ENCODE results near the gene ZFP92. TPM values are rescaled to one million over a fixed set of nuclear protein-coding genes. Genes with fewer than 3 reads are reported as not detected.
"Not testable (repeated sequence)": the region's sequence is repeated elsewhere in the genome, so short reads cannot be mapped to it uniquely, and the experiment has no call there.

Gene ZFP92
- total RNA-seq, 1 donor from 2014 or later, result 0.27 TPM

- Histone ChIP-seq H3K4me3 (ENCODE audit: insufficient read depth, low read depth, low read length) (no peak within 1 kb of the TSS), H3K4me1 (ENCODE audit: insufficient read depth, low read length) (no peaks in the 10 kb centered on the region), H3K27me3 (ENCODE audit: insufficient read depth, low read length) (peaks cover 4% of the 10 kb centered on the region), H2AFZ (ENCODE audit: low read depth, low read length) (no peak within 1 kb of the TSS), H3K36me3 (ENCODE audit: insufficient read depth, low read length) (no peaks in the 10 kb centered on the region), H4K20me1 (ENCODE audit: insufficient read depth, low read length) (no peaks in the 10 kb centered on the region), H3K27ac (ENCODE audit: low read depth, low read length) (no peak within 1 kb of the TSS), H3K79me2 (ENCODE audit: insufficient read depth, low read length) (no peaks in the 10 kb centered on the region), H3K9ac (ENCODE audit: low read length) (no peak within 1 kb of the TSS), H3K4me2 (ENCODE audit: low read length) (no peak within 1 kb of the TSS), H3K9me3 (ENCODE audit: insufficient read depth, low read depth, low read length) (no peaks in the 10 kb centered on the region)
- peaks cover 24% of the 10 kb centered on the region for H3K27me3 Mint-ChIP-seq (ENCODE audit: low read depth, unreplicated experiment)
- H3K27ac Mint-ChIP-seq (ENCODE audit: unreplicated experiment), result no peak within 1 kb of the TSS
- no peak for TF ChIP-seq CTCF (IDR thresholded peaks at IDR 0.05; ENCODE audit: insufficient read depth, low read depth, low read length)
- TF ChIP-seq EZH2 (IDR thresholded peaks at IDR 0.05; ENCODE audit: insufficient read depth, low read length), result no peak
- peaks cover 6% of the 10 kb centered on the region for H3K9me3 Mint-ChIP-seq (ENCODE audit: unreplicated experiment)
- no peaks in the 10 kb centered on the region for H3K36me3 Mint-ChIP-seq (ENCODE audit: low read depth, unreplicated experiment)
- no peaks in the 10 kb centered on the region for H3K4me1 Mint-ChIP-seq (ENCODE audit: low read depth, unreplicated experiment)
- DNase-seq (ENCODE audit: low read depth), result no peak
- no peak within 1 kb of the TSS for H3K4me3 Mint-ChIP-seq (ENCODE audit: unreplicated experiment)
- no peak for FAIRE-seq
These were observed 10.0 kb upstream of the ZFP92 start, which contains the start of gene PNMA6E for GRCh38 chrX:153401133-153401764. PNMA6E (minus strand) TSS chrX:153401350; CDS start chrX:153398849, 2,501 bp downstream.

- H2AFZ ChIP-seq (ENCODE audit: low read depth, low read length); H3K9me3 Mint-ChIP-seq (ENCODE audit: unreplicated experiment); DNase-seq (ENCODE audit: low read depth); H3K79me2 ChIP-seq (ENCODE audit: insufficient read depth, low read length); H3K4me3 ChIP-seq (ENCODE audit: insufficient read depth, low read depth, low read length); H3K9me3 ChIP-seq (ENCODE audit: insufficient read depth, low read depth, low read length); H3K36me3 ChIP-seq (ENCODE audit: insufficient read depth, low read length); H3K27me3 ChIP-seq (ENCODE audit: insufficient read depth, low read length); FAIRE-seq; H3K9ac ChIP-seq (ENCODE audit: low read length); H3K4me3 Mint-ChIP-seq (ENCODE audit: unreplicated experiment); H3K4me2 ChIP-seq (ENCODE audit: low read length); H3K27ac ChIP-seq (ENCODE audit: low read depth, low read length); H3K27ac Mint-ChIP-seq (ENCODE audit: unreplicated experiment); H3K36me3 Mint-ChIP-seq (ENCODE audit: low read depth, unreplicated experiment); H3K4me1 ChIP-seq (ENCODE audit: insufficient read depth, low read length); H4K20me1 ChIP-seq (ENCODE audit: insufficient read depth, low read length); H3K4me1 Mint-ChIP-seq (ENCODE audit: low read depth, unreplicated experiment): not testable (repeated sequence)
- H3K27me3 Mint-ChIP-seq (ENCODE audit: low read depth, unreplicated experiment), result peaks cover 28% of the 10 kb centered on the region
These were observed 6.9 kb upstream of the ZFP92 start for GRCh38 chrX:153404333-153404732.

GRCh38 chrX:153405426-153405825 lies 5.8 kb upstream of the ZFP92 start:
- FAIRE-seq (no peak), DNase-seq (ENCODE audit: low read depth) (no peak)
- H3K27me3 Mint-ChIP-seq (ENCODE audit: low read depth, unreplicated experiment), result peaks cover 28% of the 10 kb centered on the region
- H3K27me3 ChIP-seq (ENCODE audit: insufficient read depth, low read length), result peaks cover 4% of the 10 kb centered on the region
- H3K4me2 ChIP-seq (ENCODE audit: low read length), result no peak overlapping the region
- H3K36me3 ChIP-seq (ENCODE audit: insufficient read depth, low read length), result no peaks in the 10 kb centered on the region
- H3K4me3 ChIP-seq (ENCODE audit: insufficient read depth, low read depth, low read length), result no peak overlapping the region
- H3K9me3 ChIP-seq (ENCODE audit: insufficient read depth, low read depth, low read length), result no peaks in the 10 kb centered on the region
- no peak overlapping the region for H2AFZ ChIP-seq (ENCODE audit: low read depth, low read length)
- H3K4me3 Mint-ChIP-seq (ENCODE audit: unreplicated experiment), result no peak overlapping the region
- no peaks in the 10 kb centered on the region for H3K4me1 Mint-ChIP-seq (ENCODE audit: low read depth, unreplicated experiment)
- H3K36me3 Mint-ChIP-seq (ENCODE audit: low read depth, unreplicated experiment), result no peaks in the 10 kb centered on the region
- H3K4me1 ChIP-seq (ENCODE audit: insufficient read depth, low read length), result no peaks in the 10 kb centered on the region
- no peak overlapping the region for H3K27ac Mint-ChIP-seq (ENCODE audit: unreplicated experiment)
- no peaks in the 10 kb centered on the region for H3K79me2 ChIP-seq (ENCODE audit: insufficient read depth, low read length)
- TF ChIP-seq EZH2 (IDR thresholded peaks at IDR 0.05; ENCODE audit: insufficient read depth, low read length) (no peak), CTCF (IDR thresholded peaks at IDR 0.05; ENCODE audit: insufficient read depth, low read depth, low read length) (no peak)
- H3K9ac ChIP-seq (ENCODE audit: low read length), result no peak overlapping the region
- H4K20me1 ChIP-seq (ENCODE audit: insufficient read depth, low read length), result no peaks in the 10 kb centered on the region
- peaks cover 6% of the 10 kb centered on the region for H3K9me3 Mint-ChIP-seq (ENCODE audit: unreplicated experiment)
- no peak overlapping the region for H3K27ac ChIP-seq (ENCODE audit: low read depth, low read length)

Data from astrocyte (in vitro differentiated cells and primary cell).